HUES48 (cell line): ENCODE measurements around the gene CRLF1.
"Not testable (repeated sequence)": the region's sequence is repeated elsewhere in the genome, so short reads cannot be mapped to it uniquely, and the experiment has no call there.

Source experiments
- H3K27ac ChIP-seq: one replicate; pipeline ENCODE4 v1.7.0; 2013; ENCODE audit warnings: low read depth, low read length, inconsistent platforms
- H3K27me3 ChIP-seq: 2 replicates; pipeline ENCODE4 v1.6.1; 2013; ENCODE audit warnings: mild to moderate bottlenecking, low read length; ENCODE audit not compliant: control insufficient read depth, insufficient read depth
- H3K36me3 ChIP-seq: 2 replicates; pipeline ENCODE4 v1.6.1; 2013; ENCODE audit warnings: low read length; ENCODE audit not compliant: control insufficient read depth, insufficient read depth
- H3K4me1 ChIP-seq: 2 replicates; pipeline ENCODE4 v1.6.1; 2013; ENCODE audit warnings: mild to moderate bottlenecking, low read length; ENCODE audit not compliant: control insufficient read depth, insufficient read depth
- H3K4me3 ChIP-seq: 2 replicates; pipeline ENCODE4 v1.5.1; 2013; ENCODE audit warnings: mild to moderate bottlenecking, low read depth, low read length
- H3K9ac ChIP-seq: 2 replicates; pipeline ENCODE4 v1.6.1; 2013; ENCODE audit warnings: mild to moderate bottlenecking, low read depth, low read length, moderate library complexity
- H3K9me3 ChIP-seq: 2 replicates; pipeline ENCODE4 v1.6.1; 2013; ENCODE audit warnings: low read length; ENCODE audit not compliant: control insufficient read depth, insufficient read depth

Gene CRLF1

DNA sequence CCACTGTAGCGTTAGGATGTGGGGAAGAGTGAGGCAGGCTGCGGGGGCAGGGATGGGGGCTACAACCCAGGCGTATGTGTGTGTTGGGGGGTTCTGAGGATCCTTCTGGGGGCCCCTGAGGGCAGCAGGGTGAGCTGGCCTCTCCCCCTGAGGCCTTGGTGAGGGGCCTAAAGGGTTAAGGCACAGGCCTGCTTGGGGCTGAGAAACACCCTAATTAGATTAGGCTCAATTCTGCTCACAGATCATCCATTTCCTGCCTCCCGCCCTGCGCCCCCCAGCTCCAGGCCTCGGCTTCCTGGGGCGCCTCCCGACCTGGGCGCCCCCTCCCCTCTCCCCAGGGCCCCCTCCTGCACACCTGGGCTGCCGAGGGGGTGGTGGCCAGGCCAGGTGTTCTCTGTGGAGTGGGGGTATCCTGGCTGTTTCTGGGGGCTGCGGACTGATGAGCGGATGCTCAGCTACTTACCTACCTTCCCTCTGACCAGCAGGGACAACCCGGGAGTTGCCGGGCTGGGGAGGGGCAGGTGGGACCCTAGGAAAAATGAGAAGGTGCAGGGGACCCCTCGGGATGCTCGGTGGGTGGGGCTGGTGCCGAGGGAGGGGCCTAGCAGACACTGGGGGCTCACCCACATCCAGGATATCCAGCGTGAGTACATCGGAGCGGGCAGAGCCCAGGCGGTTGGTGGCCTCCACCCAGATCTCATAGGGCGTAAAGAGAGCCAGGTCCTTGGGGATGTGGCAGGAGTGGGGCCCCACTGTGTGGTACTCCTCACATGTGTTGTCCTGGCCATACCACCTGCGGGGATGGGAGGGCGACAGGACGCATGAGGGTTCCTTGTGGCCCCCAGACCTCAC, 8.6 kb downstream of the CRLF1 start:
- H3K4me1 ChIP-seq = peaks cover 9% of the 10 kb centered on the region
- H3K36me3 ChIP-seq = no peaks in the 10 kb centered on the region
- no peaks in the 10 kb centered on the region for H3K9me3 ChIP-seq
- no peak overlapping the region for H3K9ac ChIP-seq
- H3K4me3 ChIP-seq = no peak overlapping the region
- no peak overlapping the region for H3K27ac ChIP-seq
- H3K27me3 ChIP-seq = peaks cover 28% of the 10 kb centered on the region

DNA sequence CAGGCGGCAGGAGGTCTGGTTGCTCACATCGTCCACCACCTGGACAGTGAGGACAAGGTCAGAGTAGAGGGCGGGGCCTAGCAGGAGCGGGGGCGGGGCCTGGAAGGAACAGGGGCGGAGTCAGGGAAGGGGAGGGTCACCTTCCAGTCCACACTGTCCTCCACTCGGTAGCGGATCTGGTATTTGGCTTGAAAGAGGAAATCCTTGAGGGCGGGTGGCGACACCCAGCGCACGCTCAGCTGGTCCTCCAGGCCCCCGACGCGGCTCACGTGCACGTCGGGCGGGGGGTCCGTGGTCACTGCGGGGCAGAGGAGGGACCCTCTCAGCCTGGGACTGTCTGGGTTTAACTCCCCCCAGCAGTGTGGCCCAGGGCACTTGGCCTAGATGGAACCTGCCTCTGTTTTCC, 9.8 kb downstream of the CRLF1 start:
- H3K4me1 ChIP-seq = peaks cover 12% of the 10 kb centered on the region

DNA sequence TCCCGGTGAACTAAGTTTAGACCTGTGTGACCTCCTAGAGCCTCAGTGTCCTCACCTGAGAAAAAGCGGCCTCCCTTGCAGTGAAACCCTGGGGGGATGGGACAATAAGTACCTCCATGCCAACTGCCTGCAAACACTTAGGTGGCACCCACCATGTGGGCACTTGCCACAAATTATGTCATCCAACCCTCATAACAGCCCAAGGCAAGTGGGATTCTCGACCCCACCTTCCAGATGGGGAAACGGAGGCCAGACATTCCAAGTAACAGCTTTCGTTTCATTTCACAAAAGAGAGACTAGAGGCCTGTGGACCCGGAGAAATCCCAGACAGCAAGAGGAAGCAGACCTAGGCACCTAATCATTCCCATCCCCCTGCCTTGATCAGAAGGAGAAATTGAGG, 11.1 kb downstream of the CRLF1 start:
- H3K27ac ChIP-seq = no peak overlapping the region
- no peak overlapping the region for H3K4me3 ChIP-seq
- peaks cover 3% of the 10 kb centered on the region; the same call in 1 of the 2 replicates for H3K36me3 ChIP-seq
- H3K9me3 ChIP-seq = no peaks in the 10 kb centered on the region
- H3K9ac ChIP-seq = no peak overlapping the region
- H3K4me1 ChIP-seq = peaks cover 15% of the 10 kb centered on the region
- peaks cover 8% of the 10 kb centered on the region for H3K27me3 ChIP-seq

More for the DNA sequence above, 9.8 kb downstream of the CRLF1 start:
- Histone ChIP-seq H3K9me3 (no peaks in the 10 kb centered on the region), H3K27ac (no peak overlapping the region), H3K27me3 (peaks cover 15% of the 10 kb centered on the region), H3K36me3 (no peaks in the 10 kb centered on the region), H3K9ac (no peak overlapping the region), H3K4me3 (no peak overlapping the region)

DNA sequence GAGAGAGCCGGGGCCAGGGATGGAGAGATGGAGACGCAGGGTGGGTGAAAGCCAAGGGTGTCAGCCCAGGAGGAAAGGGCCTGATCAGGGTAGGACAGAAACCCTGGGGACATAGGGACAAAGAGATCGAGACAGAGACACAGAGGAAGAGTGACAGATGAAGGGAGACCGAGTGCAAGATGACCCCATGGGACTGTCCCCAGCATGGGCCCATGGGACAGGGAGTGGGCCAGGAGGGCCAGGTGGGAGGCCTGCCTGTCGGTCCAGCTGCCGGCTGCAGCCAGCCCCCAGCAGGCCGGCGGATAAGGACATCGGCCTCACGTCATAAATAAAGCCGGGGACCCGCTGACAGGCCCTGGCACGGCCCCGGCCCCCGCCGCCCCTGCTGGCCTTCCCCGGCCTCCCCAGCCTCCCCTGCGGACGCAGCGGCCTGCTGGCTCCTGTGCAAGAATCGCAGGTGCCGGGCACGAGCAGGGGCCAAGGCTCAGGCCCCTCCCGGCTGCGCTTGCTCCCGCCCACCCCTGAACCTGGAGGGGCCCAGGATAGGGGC, 11.7 kb downstream of the CRLF1 start:
- Histone ChIP-seq H3K9me3 (no peaks in the 10 kb centered on the region), H3K4me3 (peak overlapping the region; percentile 54), H3K36me3 (peaks cover 3% of the 10 kb centered on the region; the same call in 1 of the 2 replicates), H3K27me3 (peaks cover 6% of the 10 kb centered on the region), H3K27ac (peak overlapping the region; percentile 90), H3K9ac (no peak overlapping the region), H3K4me1 (peaks cover 15% of the 10 kb centered on the region)

DNA sequence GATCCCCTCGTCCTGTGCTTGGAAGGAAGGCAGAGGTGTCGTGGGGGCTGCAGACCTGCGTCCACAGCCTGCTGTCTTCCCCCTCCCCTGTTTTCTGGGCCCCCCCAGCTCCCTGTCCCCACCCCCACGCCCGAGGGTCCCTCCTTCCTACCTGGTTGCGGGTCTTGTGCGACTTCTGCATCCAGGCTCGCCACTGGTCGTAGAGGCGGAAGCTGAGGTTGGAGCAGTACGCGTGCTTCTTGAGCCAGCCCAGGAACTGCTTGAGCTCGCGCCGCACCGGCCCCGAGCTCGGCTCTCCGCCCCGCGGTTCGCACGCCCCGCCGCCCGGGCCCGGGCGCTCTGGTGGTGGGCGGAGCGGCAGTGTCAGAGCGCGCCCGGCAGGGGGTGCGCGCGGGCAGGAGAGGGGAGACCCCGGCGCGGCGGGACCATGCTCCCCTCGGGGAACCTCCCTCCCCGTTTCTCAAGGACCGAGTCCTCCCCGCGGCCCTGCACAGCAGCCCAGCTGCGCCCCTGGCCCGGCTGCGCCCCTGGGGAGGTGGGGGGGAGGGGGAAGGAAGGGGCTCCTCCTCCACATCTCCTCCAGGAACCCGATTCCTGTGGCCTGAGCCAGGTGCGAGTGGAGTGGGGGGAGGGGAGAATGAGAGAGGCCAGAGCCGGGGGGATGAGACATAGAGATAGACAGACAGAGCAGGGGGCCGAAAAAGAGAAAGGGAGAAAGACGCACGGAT, 12.3 kb downstream of the CRLF1 start:
- peak overlapping the region; percentile 90 for H3K27ac ChIP-seq
- peaks cover 3% of the 10 kb centered on the region; the same call in 1 of the 2 replicates for H3K27me3 ChIP-seq
- H3K36me3 ChIP-seq = peaks cover 3% of the 10 kb centered on the region; the same call in 1 of the 2 replicates
- H3K4me1 ChIP-seq = peaks cover 15% of the 10 kb centered on the region
- H3K9me3 ChIP-seq = no peaks in the 10 kb centered on the region
- no peak overlapping the region; the same call in 1 of the 2 replicates for H3K9ac ChIP-seq
- peak overlapping the region; percentile 54 for H3K4me3 ChIP-seq

DNA sequence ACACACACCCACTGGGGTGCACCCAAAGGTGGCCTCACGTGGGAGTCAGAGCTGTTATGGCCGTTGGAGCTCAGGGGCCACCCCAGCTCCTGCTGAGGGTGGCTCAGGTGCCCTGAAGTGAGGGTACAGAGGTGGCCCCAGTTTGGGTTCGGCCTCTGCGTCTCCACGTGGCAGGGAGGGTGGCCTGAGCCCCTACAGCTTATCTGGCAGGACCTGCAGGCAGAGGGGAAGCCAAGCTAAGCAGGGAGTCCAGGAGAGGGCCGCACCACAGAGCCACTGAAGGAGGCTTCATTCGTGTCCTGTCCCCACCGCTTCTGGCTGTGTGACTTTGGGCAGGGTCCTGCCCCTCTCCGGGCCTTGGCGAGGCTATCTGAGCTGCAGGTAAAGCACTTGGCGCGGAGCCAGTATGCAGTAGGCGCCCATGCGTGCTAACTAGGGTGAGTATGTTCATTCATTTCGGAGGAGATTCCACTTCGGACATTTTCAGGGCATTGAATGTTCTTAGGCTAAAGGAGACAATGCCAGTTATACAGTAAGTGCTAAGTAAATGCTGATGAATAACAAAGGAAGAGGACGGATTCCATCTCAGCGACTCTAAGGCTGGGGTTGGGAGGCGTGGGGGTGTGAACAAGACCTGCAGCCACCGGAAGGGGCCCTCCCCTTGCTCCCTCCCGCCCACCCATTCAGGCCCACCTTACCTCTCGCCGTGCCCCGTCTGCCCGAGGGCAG, 13.1 kb downstream of the CRLF1 start:
- Histone ChIP-seq H3K9ac (peak overlapping the region; percentile 27; the same call in 1 of the 2 replicates), H3K27me3 (peaks cover 3% of the 10 kb centered on the region; the same call in 1 of the 2 replicates), H3K4me3 (peak overlapping the region; percentile 54), H3K27ac (peak overlapping the region; percentile 90), H3K4me1 (peaks cover 15% of the 10 kb centered on the region), H3K9me3 (no peaks in the 10 kb centered on the region), H3K36me3 (peaks cover 3% of the 10 kb centered on the region; the same call in 1 of the 2 replicates)

DNA sequence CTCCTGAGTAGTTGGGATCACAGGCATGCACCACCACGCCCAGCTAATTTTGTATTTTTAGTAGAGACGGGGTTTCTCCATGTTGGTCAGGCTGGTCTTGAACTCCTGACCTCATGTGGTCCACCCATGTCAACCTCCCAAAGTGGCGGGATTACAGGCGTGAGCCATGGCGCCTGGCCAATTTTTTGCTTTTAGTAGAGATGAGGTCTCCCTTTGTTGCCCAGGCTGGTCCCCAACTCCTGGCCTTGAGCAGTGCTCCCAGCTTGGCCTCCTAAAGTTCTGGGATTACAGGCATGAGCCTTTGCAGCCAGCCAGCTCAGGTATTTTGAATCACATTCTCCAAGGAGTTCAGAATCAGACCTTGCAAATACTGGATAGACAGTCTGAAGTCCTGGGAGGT, 13.9 kb downstream of the CRLF1 start:
- not testable (repeated sequence) for H3K27ac ChIP-seq, H3K36me3 ChIP-seq, H3K4me3 ChIP-seq, H3K9me3 ChIP-seq, H3K27me3 ChIP-seq, H3K9ac ChIP-seq
- H3K4me1 ChIP-seq = peaks cover 22% of the 10 kb centered on the region

DNA sequence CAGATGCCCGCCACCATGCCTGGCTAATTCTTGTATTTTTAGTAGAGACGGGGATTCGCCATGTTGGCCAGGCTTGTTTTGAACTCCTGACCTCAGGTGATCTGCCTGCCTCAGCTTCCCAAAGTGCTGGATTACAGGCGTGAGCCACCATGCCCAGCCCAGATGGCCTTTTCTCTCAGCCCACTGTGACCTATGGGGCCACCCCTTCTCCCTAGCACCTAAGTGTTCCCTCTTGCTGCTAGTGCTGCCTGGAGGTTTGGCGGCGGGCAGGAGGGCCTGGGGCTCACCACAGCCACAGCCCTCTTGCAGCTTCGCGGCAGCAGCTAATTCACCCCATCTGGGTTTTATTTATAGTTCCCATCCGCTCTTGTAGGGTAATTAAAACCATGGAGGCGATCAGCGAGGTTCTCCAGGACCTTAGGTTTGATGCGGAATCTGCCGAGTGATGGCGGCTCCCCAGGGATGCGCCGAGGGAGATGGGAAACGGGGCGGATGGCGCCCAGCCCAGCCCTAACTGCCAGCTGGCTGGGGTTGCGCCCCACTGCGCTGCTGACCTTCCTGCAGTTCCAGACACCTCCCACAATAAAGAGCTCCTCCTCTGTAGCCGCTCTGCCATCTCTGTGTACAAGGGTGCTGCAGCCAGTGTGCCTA, 14.7 kb downstream of the CRLF1 start:
- H3K9ac ChIP-seq = no peak overlapping the region
- H3K9me3 ChIP-seq = no peaks in the 10 kb centered on the region
- peaks cover 3% of the 10 kb centered on the region; the same call in 1 of the 2 replicates for H3K36me3 ChIP-seq
- H3K4me1 ChIP-seq = peaks cover 24% of the 10 kb centered on the region
- no peak overlapping the region for H3K4me3 ChIP-seq
- H3K27ac ChIP-seq = no peak overlapping the region
- H3K27me3 ChIP-seq = peaks cover 3% of the 10 kb centered on the region; the same call in 1 of the 2 replicates

DNA sequence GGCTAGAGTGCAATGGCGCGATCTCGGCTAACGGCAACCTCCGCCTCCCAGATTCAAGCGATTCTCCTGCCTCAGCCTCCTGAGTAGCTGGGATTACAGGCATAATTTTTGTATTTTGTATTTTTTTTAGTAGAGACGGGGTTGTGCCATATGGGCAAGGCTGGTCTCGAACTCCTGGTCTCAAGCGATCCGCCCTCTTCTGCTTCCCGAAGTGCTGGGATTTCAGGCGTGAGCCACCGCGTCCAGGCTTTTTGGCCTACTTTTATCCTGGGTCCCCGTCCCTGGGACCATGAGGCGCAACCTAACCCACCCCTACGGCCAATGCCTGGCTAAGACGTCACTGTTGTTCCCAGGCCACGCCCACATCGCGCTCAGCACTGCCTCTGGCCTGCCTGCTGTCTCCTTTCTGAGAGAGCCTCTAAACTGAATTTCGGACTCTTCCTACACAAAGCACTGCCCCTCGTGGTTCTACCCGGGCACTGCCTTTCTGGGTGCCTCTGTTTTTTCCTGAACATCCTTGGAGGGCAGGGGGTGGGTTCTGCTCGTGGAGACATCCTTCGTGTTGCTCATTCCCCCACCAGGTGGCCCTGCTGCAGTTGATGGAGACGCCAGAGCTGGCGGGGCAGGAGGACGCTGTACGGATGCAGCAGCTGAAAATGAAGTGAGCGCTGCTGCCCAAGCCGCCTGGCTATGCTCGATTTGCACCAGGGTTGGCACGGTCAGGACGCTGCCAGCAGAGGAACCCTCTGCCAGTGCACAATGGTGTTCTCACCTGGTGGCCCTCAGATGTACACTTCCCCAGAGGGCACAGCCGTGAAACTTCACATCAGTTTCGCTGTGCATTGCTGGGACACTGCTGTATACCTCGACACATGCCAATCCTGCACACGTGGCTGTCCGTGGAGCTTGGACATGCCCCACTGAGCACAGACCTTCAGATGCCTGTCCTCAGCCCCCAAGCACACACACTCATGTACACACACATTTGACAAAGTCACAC, 16.0 kb downstream of the CRLF1 start:
- Histone ChIP-seq H3K4me1 (peaks cover 24% of the 10 kb centered on the region), H3K27me3 (peaks cover 3% of the 10 kb centered on the region; the same call in 1 of the 2 replicates), H3K36me3 (peaks cover 3% of the 10 kb centered on the region; the same call in 1 of the 2 replicates), H3K9ac (peak overlapping the region; percentile 65), H3K27ac (peak overlapping the region; percentile 95), H3K4me3 (peak overlapping the region; percentile 82), H3K9me3 (no peaks in the 10 kb centered on the region)
